KMS-11 (cell line): Measurements from ENCODE around the gene CC2D2A.

Source experiments
- H2AFZ ChIP-seq: fragments of 200-600 bp; sonication (generic); 2 replicates; pipeline ENCODE4 v1.6.1; 2016; ENCODE audit warnings: antibody characterized with exemption, mixed run types, low read depth
- H3K27ac ChIP-seq: fragments of 200-600 bp; sonication (generic); 2 replicates; pipeline ENCODE4 v1.6.1; 2016; ENCODE audit warnings: mild to moderate bottlenecking, mixed run types
- H3K27me3 ChIP-seq: fragments of 200-600 bp; sonication (generic); 2 replicates; pipeline ENCODE4 v1.6.1; 2017; ENCODE audit warnings: mild to moderate bottlenecking, low read depth, mixed run types, moderate library complexity; ENCODE audit not compliant: insufficient read depth
- H3K36me3 ChIP-seq: fragments of 200-600 bp; sonication (generic); 2 replicates; pipeline ENCODE4 v1.6.1; 2017; ENCODE audit warnings: mild to moderate bottlenecking, mixed run types; ENCODE audit not compliant: insufficient read depth
- H3K4me1 ChIP-seq: fragments of 200-600 bp; sonication (generic); 2 replicates; pipeline ENCODE4 v1.6.1; 2016; ENCODE audit warnings: mild to moderate bottlenecking, low read depth, mixed run types; ENCODE audit not compliant: poor library complexity, severe bottlenecking
- H3K4me2 ChIP-seq: fragments of 200-600 bp; sonication (generic); 2 replicates; pipeline ENCODE4 v1.7.0; 2016; ENCODE audit warnings: mild to moderate bottlenecking, mixed run types
- H3K4me3 ChIP-seq: fragments of 200-600 bp; sonication (generic); IDR thresholded peaks from 2 replicates; pipeline ENCODE4 v1.6.1; 2017; ENCODE audit warnings: low read depth, low read length, mixed read lengths; ENCODE audit not compliant: insufficient read depth
- H3K79me2 ChIP-seq: fragments of 200-600 bp; sonication (generic); 2 replicates; pipeline ENCODE4 v1.6.1; 2016; ENCODE audit warnings: low read depth, mixed run types; ENCODE audit not compliant: insufficient read depth
- H3K9ac ChIP-seq: fragments of 200-600 bp; sonication (generic); 2 replicates; pipeline ENCODE4 v1.6.1; 2016; ENCODE audit warnings: mild to moderate bottlenecking, mixed run types
- H4K20me1 ChIP-seq: fragments of 200-600 bp; sonication (generic); 2 replicates; pipeline ENCODE4 v1.6.1; 2016; ENCODE audit warnings: mild to moderate bottlenecking, mixed run types; ENCODE audit not compliant: insufficient read depth
- TF ChIP-seq, protein P1 (sequence below): fragments of 200-600 bp; sonication (generic); conservative IDR thresholded peaks from 2 replicates; pipeline ENCODE4 v1.6.1; 2017; ENCODE audit warnings: low read depth, mild to moderate bottlenecking, antibody characterized with exemption, low read length, moderate library complexity, mixed read lengths

Gene CC2D2A

DNA sequence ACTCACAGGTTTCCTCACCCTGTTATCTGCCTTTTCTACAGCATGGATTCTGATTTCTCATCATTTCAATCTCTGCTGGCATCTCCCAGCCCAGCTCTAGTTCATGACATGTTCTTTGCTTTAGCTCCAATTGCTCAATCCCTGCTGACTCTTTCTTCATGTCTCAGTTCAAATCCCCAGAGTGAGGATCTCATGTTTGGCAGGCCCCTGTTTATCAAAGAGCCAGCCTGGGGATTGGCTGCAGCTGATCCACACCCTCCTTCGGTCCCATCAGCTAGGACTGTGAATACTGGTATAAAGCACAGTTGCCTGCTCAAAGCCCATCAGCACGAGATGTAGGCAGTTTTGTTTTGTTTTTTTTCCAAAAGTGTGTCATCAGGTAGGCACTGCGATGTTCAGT lies 14.4 kb upstream of the CC2D2A start:
- no peaks in the 10 kb centered on the region for H3K79me2 ChIP-seq
- no peaks in the 10 kb centered on the region for H3K4me1 ChIP-seq
- H3K9ac ChIP-seq: no peak overlapping the region
- no peaks in the 10 kb centered on the region for H3K36me3 ChIP-seq
- TF ChIP-seq, protein P1, sequence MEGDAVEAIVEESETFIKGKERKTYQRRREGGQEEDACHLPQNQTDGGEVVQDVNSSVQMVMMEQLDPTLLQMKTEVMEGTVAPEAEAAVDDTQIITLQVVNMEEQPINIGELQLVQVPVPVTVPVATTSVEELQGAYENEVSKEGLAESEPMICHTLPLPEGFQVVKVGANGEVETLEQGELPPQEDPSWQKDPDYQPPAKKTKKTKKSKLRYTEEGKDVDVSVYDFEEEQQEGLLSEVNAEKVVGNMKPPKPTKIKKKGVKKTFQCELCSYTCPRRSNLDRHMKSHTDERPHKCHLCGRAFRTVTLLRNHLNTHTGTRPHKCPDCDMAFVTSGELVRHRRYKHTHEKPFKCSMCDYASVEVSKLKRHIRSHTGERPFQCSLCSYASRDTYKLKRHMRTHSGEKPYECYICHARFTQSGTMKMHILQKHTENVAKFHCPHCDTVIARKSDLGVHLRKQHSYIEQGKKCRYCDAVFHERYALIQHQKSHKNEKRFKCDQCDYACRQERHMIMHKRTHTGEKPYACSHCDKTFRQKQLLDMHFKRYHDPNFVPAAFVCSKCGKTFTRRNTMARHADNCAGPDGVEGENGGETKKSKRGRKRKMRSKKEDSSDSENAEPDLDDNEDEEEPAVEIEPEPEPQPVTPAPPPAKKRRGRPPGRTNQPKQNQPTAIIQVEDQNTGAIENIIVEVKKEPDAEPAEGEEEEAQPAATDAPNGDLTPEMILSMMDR: no peak
- H3K27me3 ChIP-seq: no peaks in the 10 kb centered on the region
- H3K27ac ChIP-seq: no peak overlapping the region
- H3K4me2 ChIP-seq: no peak overlapping the region
- no peak overlapping the region for H2AFZ ChIP-seq
- no peak overlapping the region for H3K4me3 ChIP-seq
- no peaks in the 10 kb centered on the region for H4K20me1 ChIP-seq

DNA sequence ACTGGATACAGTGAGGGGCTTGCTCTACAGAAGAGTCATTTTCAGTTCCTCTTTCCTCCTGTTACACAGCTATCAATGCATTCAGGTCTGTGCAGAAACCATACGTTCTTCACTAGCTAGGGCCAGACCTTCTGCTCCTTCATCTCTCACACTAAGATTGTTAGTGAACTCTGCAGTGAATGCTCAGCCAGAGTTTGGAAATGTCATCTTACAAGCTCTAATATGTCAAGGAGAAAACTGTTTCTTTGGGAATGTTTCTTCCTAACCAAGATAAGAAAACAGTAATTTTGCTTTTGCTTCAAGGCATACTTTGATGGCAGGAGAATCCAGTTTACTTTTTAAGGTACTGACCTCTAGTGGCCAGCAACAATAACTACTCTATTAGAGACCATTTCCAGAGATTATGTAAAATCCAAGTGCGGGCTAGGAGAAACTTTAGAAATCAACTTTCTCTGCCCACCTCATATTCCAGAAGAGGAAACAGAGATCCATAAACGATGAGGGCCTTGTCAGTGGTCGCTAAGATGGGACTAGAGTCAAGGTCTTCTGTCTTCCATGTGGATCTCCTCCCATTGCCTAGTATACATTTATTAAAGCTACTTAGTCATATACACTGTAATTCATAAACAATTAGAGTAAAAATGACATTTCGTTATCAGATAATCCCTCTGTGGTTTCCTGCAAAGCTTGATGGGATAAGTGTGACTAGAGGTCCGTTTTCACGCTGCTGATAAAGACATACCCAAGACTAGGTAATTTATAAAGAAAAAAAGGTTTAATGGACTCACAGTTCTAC lies 12.1 kb upstream of the CC2D2A start:
- no peaks in the 10 kb centered on the region for H3K79me2 ChIP-seq
- H3K4me1 ChIP-seq: no peaks in the 10 kb centered on the region
- H2AFZ ChIP-seq: no peak overlapping the region
- TF ChIP-seq, protein P1: peak; percentile 72
- H3K27ac ChIP-seq: no peak overlapping the region
- H4K20me1 ChIP-seq: no peaks in the 10 kb centered on the region
- H3K4me2 ChIP-seq: no peak overlapping the region
- H3K27me3 ChIP-seq: no peaks in the 10 kb centered on the region
- H3K9ac ChIP-seq: no peak overlapping the region
- no peak overlapping the region for H3K4me3 ChIP-seq
- no peaks in the 10 kb centered on the region for H3K36me3 ChIP-seq

GRCh38 chr4:15458616-15459015 lies 11.1 kb upstream of the CC2D2A start:
- no peaks in the 10 kb centered on the region for H4K20me1 ChIP-seq
- H3K4me2 ChIP-seq: no peak overlapping the region
- TF ChIP-seq, protein P1: no peak

DNA sequence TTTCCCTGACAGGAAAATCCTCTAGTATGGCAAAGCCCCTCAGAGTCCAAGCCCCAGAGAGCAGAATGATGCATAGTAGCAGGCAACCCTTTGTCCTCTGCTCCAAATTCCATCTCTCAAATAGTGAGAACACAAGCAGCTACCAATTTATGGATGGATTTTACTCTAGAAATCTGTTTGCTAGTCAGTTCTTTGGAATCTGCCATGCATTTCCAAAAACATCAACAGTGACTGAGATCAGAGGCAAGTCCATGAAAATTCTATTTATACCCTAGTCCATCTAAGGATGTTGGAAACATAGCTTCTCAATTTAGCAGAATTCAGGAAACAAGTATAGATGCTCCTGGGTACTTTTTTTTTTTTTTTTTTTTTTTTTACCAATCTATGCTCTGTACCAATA lies 10.0 kb upstream of the CC2D2A start:
- H3K9ac ChIP-seq: no peak overlapping the region
- H3K36me3 ChIP-seq: no peaks in the 10 kb centered on the region
- H2AFZ ChIP-seq: no peak overlapping the region
- no peaks in the 10 kb centered on the region for H3K79me2 ChIP-seq
- no peaks in the 10 kb centered on the region for H3K4me1 ChIP-seq
- TF ChIP-seq, protein P1: no peak
- no peaks in the 10 kb centered on the region for H3K27me3 ChIP-seq
- H4K20me1 ChIP-seq: no peaks in the 10 kb centered on the region
- H3K4me2 ChIP-seq: no peak overlapping the region
- no peak overlapping the region for H3K4me3 ChIP-seq
- no peak overlapping the region for H3K27ac ChIP-seq

More at GRCh38 chr4:15458616-15459015, 11.1 kb upstream of the CC2D2A start:
- Histone ChIP-seq H3K79me2 (no peaks in the 10 kb centered on the region), H3K4me3 (no peak overlapping the region), H2AFZ (no peak overlapping the region), H3K27ac (no peak overlapping the region), H3K9ac (no peak overlapping the region), H3K4me1 (no peaks in the 10 kb centered on the region), H3K27me3 (no peaks in the 10 kb centered on the region), H3K36me3 (no peaks in the 10 kb centered on the region)
